SK-N-MC (cell line): ENCODE measurements around the gene C1S.

ENCODE experiments used
- EZH2 ChIP-seq: fragments of 200-600 bp; sonication (generic); IDR thresholded peaks from one replicate; pipeline ENCODE4 v1.6.1; 2017; ENCODE audit warnings: antibody characterized with exemption
- FOXP2 ChIP-seq: optimal IDR thresholded peaks from 2 replicates; pipeline ENCODE3; 2011; ENCODE audit warnings: mild to moderate bottlenecking, moderate library complexity; ENCODE audit not compliant: insufficient read depth; ENCODE audit errors: extremely low read length, control extremely low read depth
- POLR2AphosphoS5 ChIP-seq: IDR thresholded peaks from 2 replicates; pipeline ENCODE4 v1.6.1; 2012; ENCODE audit warnings: mild to moderate bottlenecking, low read depth, low read length, borderline replicate concordance

DNA sequence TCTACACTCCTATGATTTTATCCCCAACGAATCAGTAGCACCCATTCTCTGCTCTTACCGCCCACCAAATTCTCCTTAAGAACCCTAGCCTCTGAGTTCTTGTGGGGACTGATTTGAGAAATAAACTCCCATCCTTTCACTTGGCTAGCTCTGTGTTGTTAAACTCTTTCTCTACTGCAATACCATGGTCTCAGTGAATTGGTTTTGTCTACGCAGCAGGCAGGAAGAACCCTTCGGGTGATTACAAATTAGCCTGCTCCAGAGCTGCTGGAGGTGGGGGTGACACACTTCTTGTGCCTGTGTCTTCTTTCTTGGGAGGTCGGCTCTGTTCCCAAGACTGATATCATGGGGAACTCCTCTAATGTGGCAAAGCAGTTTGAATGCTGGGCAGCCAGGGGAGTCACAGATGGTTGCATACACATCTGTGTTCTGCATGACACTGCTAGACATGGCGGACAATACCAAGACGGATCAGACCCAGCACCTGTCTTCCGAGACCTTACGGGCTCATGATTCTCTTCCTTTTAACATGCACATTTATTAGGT is 1.6 kb upstream of the C1S start:
- TF ChIP-seq POLR2AphosphoS5, result no peak
- TF ChIP-seq EZH2, result no peak
- TF ChIP-seq FOXP2, result no peak
